CD4-positive, CD25-positive, alpha-beta regulatory T cell (primary cell): ENCODE measurements around the gene SLFN11. TPM values are rescaled to one million over a fixed set of nuclear protein-coding genes. Genes with fewer than 3 reads are reported as not detected.

ENCODE experiments used
- ATAC-seq, 2 donors: fragments of 150-1000 bp; cut with Tn5 transposase; one replicate each; pipeline ENCODE4 v1.10.0; 2021; ENCODE audit warnings: low read depth in 2 of 2, moderate number of reproducible peaks in 2 of 2, moderate library complexity in 1 of 2
- DNase-seq, 3 donors: peaks; one replicate each; pipeline versions ENCODE4 v3.0.0 to v3.0.0-alpha.2; 2012 to 2022; ENCODE audit warnings: mixed read lengths in 1 of 3
- H3K27ac ChIP-seq: one replicate; pipeline ENCODE4 v1.7.0; 2013; ENCODE audit warnings: mild to moderate bottlenecking, low read length; ENCODE audit not compliant: insufficient read depth, poor library complexity, severe bottlenecking
- H3K27me3 ChIP-seq: one replicate; pipeline ENCODE4 v1.7.0; 2013; ENCODE audit warnings: low read length; ENCODE audit not compliant: control insufficient read depth, insufficient read depth
- H3K36me3 ChIP-seq: one replicate; pipeline ENCODE4 v1.7.0; 2013; ENCODE audit warnings: mild to moderate bottlenecking, low read length, moderate library complexity; ENCODE audit not compliant: control insufficient read depth, insufficient read depth
- H3K4me1 ChIP-seq: 2 replicates; pipeline ENCODE4 v1.7.0; 2013; ENCODE audit warnings: mild to moderate bottlenecking, low read length; ENCODE audit not compliant: insufficient read depth, control insufficient read depth, poor library complexity, severe bottlenecking
- H3K4me3 ChIP-seq: one replicate; pipeline ENCODE4 v1.7.0; 2013; ENCODE audit warnings: low read depth, mild to moderate bottlenecking, low read length, moderate library complexity
- H3K9me3 ChIP-seq, 2 experiments: 1 replicate in 1 of 2; 2 replicates in 1 of 2; pipeline ENCODE4 v1.7.0; 2013; ENCODE audit warnings: low read length in 2 of 2, mild to moderate bottlenecking in 1 of 2, moderate library complexity in 1 of 2; ENCODE audit not compliant: control insufficient read depth in 2 of 2
- H3K27ac Mint-ChIP-seq, 3 donors: one replicate each; pipeline ENCODE4 v1.8.0; 2020 to 2022; ENCODE audit warnings: mild to moderate bottlenecking in 3 of 3, mixed read lengths in 3 of 3, moderate library complexity in 2 of 3
- H3K27me3 Mint-ChIP-seq: one replicate; pipeline ENCODE4 v1.8.0; 2022; ENCODE audit warnings: mild to moderate bottlenecking, mixed read lengths
- H3K36me3 Mint-ChIP-seq: one replicate; pipeline ENCODE4 v1.8.0; 2020; ENCODE audit warnings: mixed read lengths
- H3K4me1 Mint-ChIP-seq, 4 donors: one replicate each; pipeline ENCODE4 v1.8.0; 2020 to 2022; ENCODE audit warnings: mixed read lengths in 4 of 4, mild to moderate bottlenecking in 1 of 4
- H3K4me3 Mint-ChIP-seq, 4 donors: one replicate each; pipeline ENCODE4 v1.8.0; 2020 to 2022; ENCODE audit warnings: mild to moderate bottlenecking in 4 of 4, mixed read lengths in 4 of 4, moderate library complexity in 3 of 4
- H3K9me3 Mint-ChIP-seq, 7 donors: one replicate each; pipeline ENCODE4 v1.8.0; 2020 to 2022; ENCODE audit warnings: mixed read lengths in 7 of 7, mild to moderate bottlenecking in 3 of 7, moderate library complexity in 2 of 7
- polyA plus RNA-seq, 4 donors: library from polyadenylated mRNA; unstranded; fragments of 300-500 nt; fragmentation: Illumina TruSeq; gene quantifications; one replicate each; pipeline ENCODE4 v1.2.3, GENCODE V29; 2021
- total RNA-seq: library from RNA; stranded (reverse); gene quantifications from one replicate; pipeline ENCODE4 v1.2.3, GENCODE V29; 2022

Gene SLFN11
- total and polyA plus RNA-seq, 5 donors from 2014 or later, result 10.1 to 61.9 (median 12.0) TPM

DNA sequence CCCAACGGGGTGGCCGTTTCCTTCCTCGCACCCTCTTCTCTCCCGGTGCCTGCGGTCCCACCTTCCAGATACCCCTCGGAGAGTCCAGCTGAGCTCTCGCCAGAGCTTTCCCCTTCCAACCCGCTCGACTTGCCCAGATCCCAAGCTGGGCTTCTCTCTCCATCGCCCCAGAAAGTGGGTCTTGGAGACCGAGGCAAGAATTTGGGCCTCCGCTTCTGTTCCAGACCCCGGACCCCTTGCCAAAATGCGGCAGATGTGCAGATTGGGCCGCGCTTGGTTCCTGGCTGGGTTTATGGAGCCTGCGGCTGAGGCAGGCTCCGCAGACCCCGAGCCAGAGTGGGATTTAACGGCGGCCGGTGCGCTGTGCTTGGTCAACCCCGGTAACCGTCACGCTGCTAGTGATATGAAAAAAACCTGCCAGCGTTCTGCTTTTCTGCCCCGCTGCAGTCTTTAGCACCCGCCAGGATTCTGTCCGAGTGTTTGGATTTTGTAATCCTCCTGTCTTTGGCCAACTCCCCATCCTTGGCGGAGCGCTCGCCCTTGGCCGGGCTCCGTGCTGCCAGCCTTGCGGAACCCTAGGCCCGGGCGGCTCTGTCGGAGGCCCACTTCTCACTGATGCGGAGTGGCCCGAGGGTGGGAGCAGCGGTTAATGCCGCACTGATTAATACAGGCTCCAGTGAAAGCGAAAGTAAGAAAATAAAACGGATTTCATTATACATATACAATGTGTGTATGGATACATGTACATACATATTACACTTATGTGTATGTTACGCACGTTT, 754 bp upstream of the SLFN11 start:
- H3K27ac Mint-ChIP-seq, result peak overlapping the region; percentile 99
- peaks cover 15% of the 10 kb centered on the region for H3K36me3 Mint-ChIP-seq
- ATAC-seq, result peak; percentile 43 to 57
- peaks cover 1% of the 10 kb centered on the region for H3K36me3 ChIP-seq
- H3K9me3 Mint-ChIP-seq, result peaks cover 0 to 10% (median 4%) of the 10 kb centered on the region in 7 donors
- H3K4me3 Mint-ChIP-seq, result peak overlapping the region; percentile 96 to 99 (median 98)
- H3K27ac ChIP-seq, result peak overlapping the region; percentile 92
- H3K27me3 Mint-ChIP-seq, result no peaks in the 10 kb centered on the region
- peak; percentile 24 to 71 (median 59) for DNase-seq
- H3K4me1 Mint-ChIP-seq, result peaks cover 36 to 59% (median 45%) of the 10 kb centered on the region in 4 donors
- H3K4me1 ChIP-seq, result peaks cover 9% of the 10 kb centered on the region
- H3K27me3 ChIP-seq, result no peaks in the 10 kb centered on the region
- peak overlapping the region; percentile 95 for H3K4me3 ChIP-seq
- peaks cover 0 to 5% of the 10 kb centered on the region in 2 experiments for H3K9me3 ChIP-seq

DNA sequence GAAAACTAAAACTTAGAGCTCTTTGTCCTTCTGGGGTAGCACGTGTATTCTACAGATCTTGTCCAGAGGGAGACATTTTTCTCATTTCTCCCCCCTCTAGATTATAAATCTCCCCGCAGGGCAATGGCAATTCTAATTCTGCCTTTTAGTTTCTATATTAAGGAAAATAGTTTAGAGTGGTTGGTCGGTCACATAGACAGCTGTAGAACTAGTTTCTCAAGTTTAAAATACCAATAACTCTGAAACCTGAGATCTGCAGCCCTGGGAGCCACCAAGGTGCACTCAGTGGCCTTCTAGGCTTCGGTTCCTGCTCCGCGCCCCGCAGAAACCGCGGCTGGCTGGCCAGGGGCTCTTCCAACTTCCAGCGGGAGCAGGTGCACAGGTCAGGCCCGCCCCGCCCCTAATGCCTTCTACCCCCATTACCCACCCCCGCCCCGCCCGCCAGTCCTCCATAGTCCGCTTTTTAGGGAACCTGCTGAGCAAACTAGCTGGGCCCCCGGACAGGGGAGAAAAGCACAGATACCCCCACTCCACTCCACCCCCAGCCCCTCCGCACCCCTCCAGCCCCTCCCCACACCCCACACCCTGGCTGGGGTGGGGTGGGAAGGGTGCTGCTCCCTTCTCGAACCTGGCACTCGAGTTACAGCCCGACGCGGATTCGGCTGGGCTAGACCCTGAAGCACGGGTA, 431 bp downstream of the SLFN11 start:
- Histone ChIP-seq H3K9me3 (peaks cover 0 to 5% of the 10 kb centered on the region in 2 experiments), H3K4me3 (peak overlapping the region; percentile 95), H3K4me1 (peaks cover 20% of the 10 kb centered on the region), H3K36me3 (peaks cover 5% of the 10 kb centered on the region), H3K27me3 (no peaks in the 10 kb centered on the region), H3K27ac (peak overlapping the region; percentile 92)
- ATAC-seq, result peak; percentile 1 to 5
- peak overlapping the region; percentile 83 to 99 (median 99) for H3K27ac Mint-ChIP-seq
- peaks cover 38 to 67% (median 49%) of the 10 kb centered on the region in 4 donors for H3K4me1 Mint-ChIP-seq
- peaks cover 15% of the 10 kb centered on the region for H3K36me3 Mint-ChIP-seq
- DNase-seq, result peak; percentile 29 to 37 (median 32)
- no peaks in the 10 kb centered on the region for H3K27me3 Mint-ChIP-seq
- peak overlapping the region; percentile 96 to 99 (median 98) for H3K4me3 Mint-ChIP-seq
- H3K9me3 Mint-ChIP-seq, result peaks cover 0 to 10% (median 4%) of the 10 kb centered on the region in 7 donors

GRCh38 chr17:35371934-35372333, 1.5 kb downstream of the SLFN11 start:
- Mint-ChIP-seq H3K9me3 (peaks cover 0 to 10% (median 4%) of the 10 kb centered on the region in 7 donors), H3K4me3 (peak overlapping the region; percentile 80 to 99 (median 98)), H3K36me3 (peaks cover 15% of the 10 kb centered on the region), H3K27ac (peak overlapping the region in 1 of 3 donors; percentile 99), H3K27me3 (no peaks in the 10 kb centered on the region), H3K4me1 (peaks cover 36 to 70% (median 49%) of the 10 kb centered on the region in 4 donors)
- Histone ChIP-seq H3K36me3 (peaks cover 5% of the 10 kb centered on the region), H3K27me3 (no peaks in the 10 kb centered on the region), H3K27ac (no peak overlapping the region), H3K4me1 (peaks cover 30% of the 10 kb centered on the region), H3K4me3 (peak overlapping the region; percentile 82), H3K9me3 (peaks cover 0 to 5% of the 10 kb centered on the region in 2 experiments)
- DNase-seq (no peak), ATAC-seq (no peak)

DNA sequence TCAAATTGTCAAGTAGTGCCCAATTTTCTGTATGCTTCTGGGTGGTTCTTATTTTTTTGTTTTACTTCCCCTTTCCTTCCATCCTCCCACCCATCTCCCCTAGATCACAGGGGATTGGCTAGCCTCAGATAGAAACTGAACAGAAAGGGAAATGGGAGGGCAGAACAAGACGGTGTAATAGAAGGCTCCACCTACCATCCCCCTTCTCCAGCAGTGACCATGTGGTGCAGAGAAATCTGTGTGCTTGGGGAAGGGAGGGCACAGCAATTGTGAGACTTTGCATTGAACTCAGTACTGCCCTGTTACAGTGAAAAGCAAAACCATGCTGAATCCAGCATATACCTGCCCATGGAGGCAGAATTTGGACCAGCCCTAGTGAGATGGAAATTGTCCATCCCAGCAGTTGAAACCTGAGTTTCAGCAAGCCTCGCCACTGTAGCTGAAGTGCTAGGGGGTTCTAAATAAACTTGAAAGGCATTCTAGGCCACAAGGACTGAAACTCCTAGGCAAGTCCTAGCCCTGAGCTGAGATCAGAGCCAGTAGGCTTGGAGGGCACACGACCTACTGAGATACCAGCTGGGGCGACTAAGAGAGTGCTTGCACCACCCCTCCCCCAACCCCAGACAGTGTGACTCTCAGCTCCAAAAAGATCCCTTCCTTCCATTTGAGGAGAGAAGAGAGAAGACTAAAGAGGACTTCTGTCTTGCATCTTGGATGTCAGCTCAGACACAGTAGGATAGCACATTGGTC, 5.2 kb downstream of the SLFN11 start:
- Mint-ChIP-seq H3K4me3 (peak overlapping the region in 3 of 4 donors; percentile 63 to 73 (median 65)), H3K36me3 (peaks cover 34% of the 10 kb centered on the region), H3K27me3 (no peaks in the 10 kb centered on the region), H3K4me1 (peaks cover 41 to 69% (median 47%) of the 10 kb centered on the region in 4 donors), H3K27ac (peak overlapping the region; percentile 87 to 94 (median 89)), H3K9me3 (peaks cover 0 to 10% (median 4%) of the 10 kb centered on the region in 7 donors)
- Histone ChIP-seq H3K9me3 (peaks cover 0 to 5% of the 10 kb centered on the region in 2 experiments), H3K27ac (peak overlapping the region; percentile 68), H3K36me3 (peaks cover 16% of the 10 kb centered on the region), H3K27me3 (no peaks in the 10 kb centered on the region), H3K4me3 (peak overlapping the region; percentile 69), H3K4me1 (peaks cover 28% of the 10 kb centered on the region)
- peak; percentile 26 to 87 (median 61) for DNase-seq
- ATAC-seq, result peak; percentile 91 to 94

GRCh38 chr17:35361027-35361426, 12.4 kb downstream of the SLFN11 start:
- no peak for DNase-seq
- Histone ChIP-seq H3K9me3 (no peaks in the 10 kb centered on the region), H3K27ac (no peak overlapping the region), H3K4me1 (no peaks in the 10 kb centered on the region), H3K27me3 (no peaks in the 10 kb centered on the region), H3K36me3 (peaks cover 53% of the 10 kb centered on the region), H3K4me3 (no peak overlapping the region)
- peak overlapping the region in 2 of 3 donors; percentile 14 to 69 for H3K27ac Mint-ChIP-seq
- H3K4me1 Mint-ChIP-seq, result peaks cover 29 to 38% (median 30%) of the 10 kb centered on the region in 4 donors
- no peak for ATAC-seq
- H3K4me3 Mint-ChIP-seq, result no peak overlapping the region
- H3K36me3 Mint-ChIP-seq, result peaks cover 56% of the 10 kb centered on the region
- no peaks in the 10 kb centered on the region for H3K9me3 Mint-ChIP-seq
- H3K27me3 Mint-ChIP-seq, result no peaks in the 10 kb centered on the region

- Histone ChIP-seq H3K36me3 (peaks cover 57% of the 10 kb centered on the region), H3K27ac (no peak overlapping the region), H3K4me3 (no peak overlapping the region), H3K4me1 (no peaks in the 10 kb centered on the region), H3K9me3 (no peaks in the 10 kb centered on the region), H3K27me3 (no peaks in the 10 kb centered on the region)
- DNase-seq (no peak), ATAC-seq (no peak)
- Mint-ChIP-seq H3K27me3 (no peaks in the 10 kb centered on the region), H3K9me3 (no peaks in the 10 kb centered on the region), H3K4me1 (peaks cover 23 to 40% (median 31%) of the 10 kb centered on the region in 4 donors), H3K27ac (peak overlapping the region in 1 of 3 donors; percentile 22), H3K4me3 (no peak overlapping the region), H3K36me3 (peaks cover 60% of the 10 kb centered on the region)
Observed at GRCh38 chr17:35359398-35359797, 14.0 kb downstream of the SLFN11 start.

DNA sequence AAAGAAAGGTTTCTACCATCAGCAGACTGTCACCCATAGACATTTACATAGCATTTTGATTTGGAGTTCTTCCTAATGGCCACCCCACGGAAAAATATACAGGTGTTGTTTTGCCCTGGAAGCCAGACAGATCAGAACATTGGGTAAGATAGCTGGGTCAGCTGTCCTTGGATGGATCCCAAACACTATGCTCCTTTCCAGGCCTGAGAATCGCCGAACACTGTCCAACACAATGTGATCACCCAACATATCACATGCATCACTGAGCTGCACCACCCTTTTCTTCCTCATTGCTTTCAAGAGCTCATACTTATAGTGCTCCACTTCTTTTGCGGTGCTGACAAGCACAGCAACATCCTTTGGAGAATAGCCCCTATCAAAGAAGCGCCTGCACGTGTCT, 21.1 kb downstream of the SLFN11 start:
- H3K36me3 Mint-ChIP-seq, result peaks cover 42% of the 10 kb centered on the region
- H3K27ac ChIP-seq, result no peak overlapping the region
- H3K4me3 Mint-ChIP-seq, result no peak overlapping the region
- H3K4me1 Mint-ChIP-seq, result peaks cover 8 to 33% (median 24%) of the 10 kb centered on the region in 4 donors
- H3K4me1 ChIP-seq, result peaks cover under 1% of the 10 kb centered on the region
- DNase-seq (no peak), ATAC-seq (no peak)
- no peaks in the 10 kb centered on the region for H3K9me3 ChIP-seq
- H3K9me3 Mint-ChIP-seq, result no peaks in the 10 kb centered on the region
- H3K4me3 ChIP-seq, result no peak overlapping the region
- H3K27ac Mint-ChIP-seq, result no peak overlapping the region
- peaks cover 30% of the 10 kb centered on the region for H3K36me3 ChIP-seq
- H3K27me3 ChIP-seq, result no peaks in the 10 kb centered on the region
- H3K27me3 Mint-ChIP-seq, result no peaks in the 10 kb centered on the region
